OCI-LY1 (cell line): Measurements from ENCODE around the gene ADIG.

Source experiments
- EZH2 ChIP-seq: fragments of 200-600 bp; sonication (generic), shearing (Covaris generic); IDR thresholded peaks from 2 replicates; pipeline ENCODE4 v1.8.0; 2017; ENCODE audit warnings: borderline replicate concordance, mixed run types, mild to moderate bottlenecking, antibody characterized with exemption, low read length, moderate library complexity, mixed read lengths
- TF ChIP-seq, protein P1 (sequence below): fragments of 200-600 bp; sonication (generic), shearing (Covaris generic); IDR thresholded peaks from 2 replicates; pipeline ENCODE4 v1.5.1; 2017; ENCODE audit warnings: mild to moderate bottlenecking, antibody characterized with exemption, low read length, moderate library complexity, mixed read lengths

DNA sequence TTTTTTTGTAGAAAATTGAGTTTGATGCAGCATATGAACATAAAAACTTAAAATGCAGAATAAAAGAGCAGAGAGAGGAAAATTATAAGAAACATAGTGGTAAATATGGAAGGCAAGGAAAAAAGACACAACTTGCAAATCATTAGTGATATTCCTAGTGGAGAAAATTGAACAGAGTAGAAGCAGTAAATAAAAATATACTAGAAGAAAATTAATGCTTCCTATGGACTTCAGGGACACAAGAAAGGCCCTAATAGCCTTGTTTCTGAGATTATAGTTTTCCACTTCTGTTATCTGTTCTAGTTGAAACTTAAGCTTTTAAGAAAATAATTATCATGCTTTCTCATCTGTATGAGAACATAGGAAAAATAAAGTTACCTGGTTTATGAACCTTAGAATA, 25.6 kb upstream of the ADIG start:
- TF ChIP-seq, protein P1, sequence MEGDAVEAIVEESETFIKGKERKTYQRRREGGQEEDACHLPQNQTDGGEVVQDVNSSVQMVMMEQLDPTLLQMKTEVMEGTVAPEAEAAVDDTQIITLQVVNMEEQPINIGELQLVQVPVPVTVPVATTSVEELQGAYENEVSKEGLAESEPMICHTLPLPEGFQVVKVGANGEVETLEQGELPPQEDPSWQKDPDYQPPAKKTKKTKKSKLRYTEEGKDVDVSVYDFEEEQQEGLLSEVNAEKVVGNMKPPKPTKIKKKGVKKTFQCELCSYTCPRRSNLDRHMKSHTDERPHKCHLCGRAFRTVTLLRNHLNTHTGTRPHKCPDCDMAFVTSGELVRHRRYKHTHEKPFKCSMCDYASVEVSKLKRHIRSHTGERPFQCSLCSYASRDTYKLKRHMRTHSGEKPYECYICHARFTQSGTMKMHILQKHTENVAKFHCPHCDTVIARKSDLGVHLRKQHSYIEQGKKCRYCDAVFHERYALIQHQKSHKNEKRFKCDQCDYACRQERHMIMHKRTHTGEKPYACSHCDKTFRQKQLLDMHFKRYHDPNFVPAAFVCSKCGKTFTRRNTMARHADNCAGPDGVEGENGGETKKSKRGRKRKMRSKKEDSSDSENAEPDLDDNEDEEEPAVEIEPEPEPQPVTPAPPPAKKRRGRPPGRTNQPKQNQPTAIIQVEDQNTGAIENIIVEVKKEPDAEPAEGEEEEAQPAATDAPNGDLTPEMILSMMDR = no peak
- TF ChIP-seq EZH2 = no peak
